Measurements from ENCODE around the gene SERPINE1.

- TF ChIP-seq CTCF (IDR thresholded peaks at IDR 0.05; ENCODE audit: low read depth, low read length, poor library complexity, severe bottlenecking): no peak
- TF ChIP-seq EZH2phosphoT487 (IDR thresholded peaks at IDR 0.05; ENCODE audit: borderline replicate concordance, low read length): no peak
Observed at GRCh38 chr7:101102026-101102425, 24.9 kb upstream of the SERPINE1 start.

All from DOHH2 (cell line).